TTC549 (cell line): Measurements from ENCODE around the gene MT1M.

ENCODE experiments used
- FAIRE-seq: peaks from 2 replicates; lab custom pipeline; 2012; peaks lifted over from hg19 to GRCh38; lab: Jason Lieb, UNC

The MT1M gene

DNA sequence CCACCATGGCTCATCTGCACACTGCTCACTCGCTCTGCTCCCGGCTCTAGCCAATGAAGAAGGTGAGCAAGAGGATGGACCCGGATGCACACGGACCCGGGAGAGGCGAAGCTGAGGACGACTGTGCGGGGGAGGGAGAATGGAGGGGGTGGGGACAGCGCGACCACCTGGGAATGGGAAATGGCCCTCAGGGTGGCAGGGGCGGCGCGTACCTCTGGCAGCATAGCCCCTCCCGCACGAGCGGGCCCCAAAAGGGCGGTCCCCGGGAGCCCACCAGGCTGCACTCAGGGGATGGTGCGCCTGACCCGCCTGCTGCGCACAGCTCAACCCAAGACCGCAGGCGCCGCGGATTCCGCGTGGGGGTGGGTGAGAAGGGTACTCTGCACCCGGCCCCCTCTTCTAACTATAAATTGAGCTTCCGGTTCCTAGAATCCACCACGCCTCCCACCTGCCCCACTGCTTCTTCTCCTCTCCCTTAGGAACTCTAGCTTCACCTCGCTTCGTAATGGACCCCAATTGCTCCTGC is 43.3 kb downstream of the MT1M start:
- FAIRE-seq = no peak

DNA sequence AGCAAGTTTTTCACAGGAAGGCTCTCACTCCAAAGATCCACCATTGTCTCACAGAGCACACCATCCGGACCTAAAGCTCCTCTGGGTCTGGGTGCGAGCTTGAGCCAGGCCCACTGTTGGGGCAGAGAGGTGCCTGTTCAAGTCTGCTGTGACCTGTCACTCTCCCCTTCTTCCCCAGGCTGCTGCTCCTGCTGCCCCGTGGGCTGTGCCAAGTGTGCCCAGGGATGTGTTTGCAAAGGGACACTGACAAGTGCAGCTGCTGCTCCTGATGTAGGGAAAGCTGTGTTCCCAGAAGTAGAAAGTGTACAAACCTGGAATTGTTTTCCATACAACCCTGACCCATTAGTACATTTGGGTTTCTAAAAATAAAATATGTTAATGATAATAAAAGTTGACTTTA is 45.0 kb downstream of the MT1M start:
- FAIRE-seq = no peak

DNA sequence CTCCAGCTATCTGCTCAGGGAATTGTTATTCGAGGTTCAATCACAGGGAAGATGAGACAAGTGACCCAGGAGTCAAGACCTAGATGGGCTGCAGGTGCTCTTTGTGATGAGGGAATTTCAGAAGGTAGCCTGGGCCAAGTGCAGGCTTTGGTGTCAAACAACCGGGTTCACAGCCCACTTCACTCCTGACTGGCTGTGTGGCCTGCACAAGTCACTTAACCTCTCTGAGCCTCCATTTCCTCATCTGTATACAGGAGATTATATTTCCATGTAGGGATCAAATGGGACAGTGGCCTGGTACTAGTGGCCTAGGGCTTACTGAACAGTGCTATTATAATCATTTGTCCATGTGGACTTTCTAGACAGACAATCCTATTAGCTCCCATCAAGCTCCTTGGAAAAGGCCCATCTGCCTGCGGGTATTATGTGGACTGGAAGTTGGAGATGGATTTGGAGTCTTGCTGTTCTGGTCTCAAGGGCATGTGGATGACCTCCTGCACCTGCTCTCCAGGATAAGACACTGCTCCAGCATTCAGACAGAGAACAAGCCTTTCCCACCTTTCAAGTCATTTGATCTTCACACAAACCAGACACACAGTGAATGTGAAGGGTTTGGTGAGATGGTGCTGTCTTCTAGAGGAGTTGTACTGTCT is 46.7 kb downstream of the MT1M start:
- no peak for FAIRE-seq

DNA sequence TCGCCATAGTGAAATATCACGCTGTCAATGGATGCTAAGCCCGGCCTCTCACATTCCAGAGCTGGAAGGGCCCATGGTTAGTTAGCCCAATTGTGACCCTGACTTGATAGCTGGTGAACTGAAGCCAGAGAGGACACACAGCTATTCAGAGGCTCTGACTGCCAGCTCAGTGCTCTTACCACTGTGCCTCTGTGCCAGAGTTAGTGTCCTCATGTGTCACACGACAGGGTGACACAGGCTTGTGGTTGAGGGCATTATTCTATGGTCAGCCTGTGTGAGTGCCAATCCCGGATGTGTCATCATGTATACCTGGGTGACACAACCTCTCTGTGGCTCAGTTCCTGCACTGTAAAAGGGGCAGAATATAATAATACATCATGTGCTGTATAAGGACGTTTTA is 47.4 kb downstream of the MT1M start:
- no peak for FAIRE-seq

DNA sequence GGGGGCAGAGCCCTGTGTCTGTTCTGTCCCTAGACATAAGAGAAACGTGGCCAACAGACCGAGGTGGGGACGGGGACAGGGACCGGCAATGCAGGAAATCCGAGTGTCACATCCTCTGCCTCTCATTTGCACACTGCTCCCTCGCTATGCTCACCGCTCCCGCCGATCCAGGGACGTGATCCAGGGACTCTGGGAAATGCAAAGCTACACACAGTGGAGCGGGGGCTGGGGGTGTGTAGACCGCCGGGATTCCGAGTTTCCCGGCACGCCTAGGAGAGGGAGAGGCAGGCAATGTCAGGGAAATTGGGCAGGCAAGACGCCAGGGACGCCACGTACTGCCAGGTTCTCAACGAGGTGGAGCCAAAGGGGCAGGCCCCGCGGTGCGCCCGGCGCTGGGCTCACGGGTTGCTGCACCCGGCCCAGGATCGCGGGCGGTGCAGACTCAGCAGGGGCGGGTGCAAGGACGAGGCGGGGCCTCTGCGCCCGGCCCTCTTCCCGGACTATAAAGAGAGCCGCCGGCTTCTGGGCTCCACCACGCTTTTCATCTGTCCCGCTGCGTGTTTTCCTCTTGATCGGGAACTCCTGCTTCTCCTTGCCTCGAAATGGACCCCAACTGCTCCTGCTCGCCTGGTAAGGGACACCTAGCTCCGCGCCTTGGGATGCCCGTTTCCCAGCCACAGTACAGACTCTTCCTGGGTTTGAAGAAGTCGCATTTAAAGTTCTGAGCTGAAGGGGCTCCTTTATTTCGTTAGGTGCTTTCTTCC is 49.7 kb downstream of the MT1M start, which contains the start of gene MT1X:
Gene MT1X (plus strand): TSS at position 532 of the 764 bp plus-strand sequence. CDS start 71 bp downstream, at position 603.
- FAIRE-seq = no peak

DNA sequence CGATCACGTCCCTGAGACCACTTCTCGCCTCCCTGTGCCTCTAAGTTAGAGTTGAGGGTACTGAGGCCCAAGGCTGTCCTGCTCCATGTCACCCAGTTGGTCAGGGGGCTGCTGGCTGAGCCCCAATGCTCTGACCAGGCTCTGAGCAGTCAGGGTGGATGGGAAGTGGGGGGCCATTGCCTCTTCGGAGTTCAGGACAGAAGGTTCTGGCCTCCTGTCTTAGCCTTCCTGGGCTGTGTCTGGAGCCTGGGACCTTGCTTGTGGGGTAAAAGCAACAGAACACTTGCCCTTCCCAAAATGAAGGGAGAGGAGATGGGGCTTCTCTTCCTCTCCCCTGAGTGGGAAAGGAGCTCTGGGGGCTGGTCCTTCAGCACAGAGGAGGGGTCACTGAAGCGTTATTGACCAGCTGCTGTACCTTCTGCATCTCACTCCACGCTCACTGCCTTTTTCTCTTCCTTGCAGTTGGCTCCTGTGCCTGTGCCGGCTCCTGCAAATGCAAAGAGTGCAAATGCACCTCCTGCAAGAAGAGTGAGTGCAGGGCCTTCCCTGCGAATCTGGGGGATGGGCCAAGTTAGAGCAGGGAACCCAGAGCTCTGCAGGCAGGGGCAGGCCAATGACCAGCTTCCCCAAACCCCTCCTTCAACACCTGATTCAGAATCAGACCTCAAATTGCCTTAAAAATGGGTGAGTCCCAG is 50.4 kb downstream of the MT1M start:
- no peak for FAIRE-seq
